Measurements from ENCODE around the gene MEX3B. TPM values are rescaled to one million over a fixed set of nuclear protein-coding genes. Genes with fewer than 3 reads are reported as not detected.

MEX3B gene
- total RNA-seq, 1 experiment from 2014 or later = 11.0 TPM

GRCh38 chr15:82005239-82005638 lies 40.6 kb downstream of the MEX3B start:
- H3K9me3 Mint-ChIP-seq = peaks cover 12 to 19% of the 10 kb centered on the region in 2 experiments
- H2BK12ac ChIP-seq (ENCODE audit: insufficient read length, low read depth, low read length) = no peak overlapping the region
- H2BK120ac ChIP-seq (ENCODE audit: low read depth, low read length, poor library complexity, severe bottlenecking) = no peak overlapping the region
- DNase-seq = no peak
- H4K20me1 ChIP-seq (ENCODE audit: control insufficient read depth, insufficient read depth, insufficient read length) = no peaks in the 10 kb centered on the region
- H3K4me1 Mint-ChIP-seq = no peaks in the 10 kb centered on the region
- peaks cover 0 to 8% (median 7%) of the 10 kb centered on the region in 3 experiments; a peak in 4 of 7 replicates for H3K36me3 Mint-ChIP-seq (ENCODE audit: insufficient read depth in 1 of 3, low read depth in 3 of 3)
- H3K4me3 Mint-ChIP-seq = no peak overlapping the region
- no peak overlapping the region for H2BK5ac ChIP-seq (ENCODE audit: insufficient read length, low read length)
- H3K27me3 ChIP-seq (ENCODE audit: insufficient read depth, low read length) = no peaks in the 10 kb centered on the region
- H3K27me3 Mint-ChIP-seq (ENCODE audit: low read depth) = peaks cover 6% of the 10 kb centered on the region
- no peaks in the 10 kb centered on the region for H3K79me2 ChIP-seq (ENCODE audit: insufficient read depth, low read length)
- no peaks in the 10 kb centered on the region for H3K4me1 ChIP-seq (ENCODE audit: insufficient read depth, low read length)
- TF ChIP-seq, protein P1, sequence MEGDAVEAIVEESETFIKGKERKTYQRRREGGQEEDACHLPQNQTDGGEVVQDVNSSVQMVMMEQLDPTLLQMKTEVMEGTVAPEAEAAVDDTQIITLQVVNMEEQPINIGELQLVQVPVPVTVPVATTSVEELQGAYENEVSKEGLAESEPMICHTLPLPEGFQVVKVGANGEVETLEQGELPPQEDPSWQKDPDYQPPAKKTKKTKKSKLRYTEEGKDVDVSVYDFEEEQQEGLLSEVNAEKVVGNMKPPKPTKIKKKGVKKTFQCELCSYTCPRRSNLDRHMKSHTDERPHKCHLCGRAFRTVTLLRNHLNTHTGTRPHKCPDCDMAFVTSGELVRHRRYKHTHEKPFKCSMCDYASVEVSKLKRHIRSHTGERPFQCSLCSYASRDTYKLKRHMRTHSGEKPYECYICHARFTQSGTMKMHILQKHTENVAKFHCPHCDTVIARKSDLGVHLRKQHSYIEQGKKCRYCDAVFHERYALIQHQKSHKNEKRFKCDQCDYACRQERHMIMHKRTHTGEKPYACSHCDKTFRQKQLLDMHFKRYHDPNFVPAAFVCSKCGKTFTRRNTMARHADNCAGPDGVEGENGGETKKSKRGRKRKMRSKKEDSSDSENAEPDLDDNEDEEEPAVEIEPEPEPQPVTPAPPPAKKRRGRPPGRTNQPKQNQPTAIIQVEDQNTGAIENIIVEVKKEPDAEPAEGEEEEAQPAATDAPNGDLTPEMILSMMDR (conservative IDR thresholded peaks at IDR 0.05) = no peak
- no peak overlapping the region for H4K5ac ChIP-seq (ENCODE audit: insufficient read length, low read depth, low read length)
- H3K9me3 ChIP-seq (ENCODE audit: control insufficient read depth, low read depth, low read length) = no peaks in the 10 kb centered on the region
- H3K27ac Mint-ChIP-seq = no peak overlapping the region
- H3K18ac ChIP-seq (ENCODE audit: insufficient read length, low read depth, low read length) = no peak overlapping the region
- no peak overlapping the region for H4K8ac ChIP-seq (replicated peaks; ENCODE audit: insufficient read length, low read depth, low read length)
- no peak overlapping the region for H3K56ac ChIP-seq (ENCODE audit: insufficient read length, low read depth, low read length)
- no peak overlapping the region for H3K14ac ChIP-seq (ENCODE audit: insufficient read depth, low read length)
- no peak overlapping the region for H2BK20ac ChIP-seq (ENCODE audit: low read depth, low read length, poor library complexity, severe bottlenecking)
- WGBS (ENCODE audit: extremely low coverage, insufficient read length, low lambda C conversion rate) = no CpG with 5 or more reads among the region's 1 CpG
- no peaks in the 10 kb centered on the region for H3K23me2 ChIP-seq (ENCODE audit: insufficient read length, low read depth, low read length, poor library complexity, severe bottlenecking)
- no peak overlapping the region for H2AFZ ChIP-seq (ENCODE audit: low read length)
- no peak overlapping the region for H2AK5ac ChIP-seq (ENCODE audit: insufficient read length, low read length)
- H4K91ac ChIP-seq (ENCODE audit: insufficient read length, low read depth, low read length) = no peak overlapping the region
- H3K27ac ChIP-seq (ENCODE audit: insufficient read length, low read depth, low read length) = no peak overlapping the region
- H3K4ac ChIP-seq (ENCODE audit: low read depth, low read length) = no peak overlapping the region
- H3K23ac ChIP-seq (ENCODE audit: insufficient read length, low read depth, low read length) = no peak overlapping the region
- H2BK15ac ChIP-seq (ENCODE audit: low read depth, low read length) = no peak overlapping the region
- H3T11ph ChIP-seq (ENCODE audit: low read length) = no peak overlapping the region
- H3K9ac ChIP-seq (ENCODE audit: extremely low read depth, insufficient read length, low read length) = no peak overlapping the region
- no peaks in the 10 kb centered on the region for H3K79me1 ChIP-seq (ENCODE audit: insufficient read depth, low read depth, low read length, poor library complexity, severe bottlenecking)
- H3K4me2 ChIP-seq (ENCODE audit: insufficient read depth, insufficient read length, low read length) = no peak overlapping the region

Data from H9 (cell line).